Endothelial cell (in vitro differentiated cells): ENCODE results near the gene ZHX3. TPM values are rescaled to one million over a fixed set of nuclear protein-coding genes. Genes with fewer than 3 reads are reported as not detected.
A peak's percentile ranks its signal among the peaks of the same experiment; 100 is the strongest.
"Not testable (repeated sequence)": the region's sequence is repeated elsewhere in the genome, so short reads cannot be mapped to it uniquely, and the experiment has no call there.

Experiments used
- DNase-seq: peaks from one replicate; pipeline ENCODE4 v3.0.0; 2021; ENCODE audit warnings: low spot score
- H3K27ac Mint-ChIP-seq: one replicate; pipeline ENCODE4 v1.8.0; 2021; ENCODE audit warnings: mixed read lengths, inconsistent platforms; ENCODE audit not compliant: unreplicated experiment
- H3K27me3 Mint-ChIP-seq: one replicate; pipeline ENCODE4 v1.8.0; 2021; ENCODE audit warnings: mild to moderate bottlenecking, moderate library complexity, mixed read lengths, inconsistent platforms; ENCODE audit not compliant: unreplicated experiment
- H3K36me3 Mint-ChIP-seq: one replicate; pipeline ENCODE4 v1.8.0; 2021; ENCODE audit warnings: mild to moderate bottlenecking, low read depth, mixed read lengths, inconsistent platforms; ENCODE audit not compliant: unreplicated experiment
- H3K4me1 Mint-ChIP-seq: one replicate; pipeline ENCODE4 v1.8.0; 2021; ENCODE audit warnings: mild to moderate bottlenecking, mixed read lengths, inconsistent platforms; ENCODE audit not compliant: unreplicated experiment
- H3K4me3 Mint-ChIP-seq: one replicate; pipeline ENCODE4 v1.8.0; 2021; ENCODE audit warnings: mild to moderate bottlenecking, mixed read lengths, inconsistent platforms; ENCODE audit not compliant: unreplicated experiment
- H3K9me3 Mint-ChIP-seq: one replicate; pipeline ENCODE4 v1.8.0; 2021; ENCODE audit warnings: mixed read lengths, inconsistent platforms; ENCODE audit not compliant: unreplicated experiment
- CTCF ChIP-seq: fragments of 200-600 bp; sonication (generic); IDR thresholded peaks from one replicate; pipeline ENCODE4 v1.5.0; 2021; ENCODE audit warnings: antibody characterized with exemption; ENCODE audit not compliant: unreplicated experiment
- microRNA-seq: library from miRNA; unstranded; fragments of <30 nt; microRNA quantifications from one replicate; pipeline ENCODE4, GENCODE V29; 2020; ENCODE audit not compliant: unreplicated experiment
- total RNA-seq: library from RNA; stranded (reverse); fragmentation: NEBNext Ultra II Directional; extraction: Animal tissue kit (Norgen Biotek cat#: 25700); gene quantifications from one replicate; pipeline ENCODE4 v1.2.1, GENCODE V29; 2021; ENCODE audit not compliant: unreplicated experiment

Gene ZHX3
- total RNA-seq, 1 donor from 2014 or later: 20.9 TPM

- H3K36me3 Mint-ChIP-seq: peaks cover 22% of the 10 kb centered on the region
- peaks cover 13% of the 10 kb centered on the region for H3K27me3 Mint-ChIP-seq
- H3K4me3 Mint-ChIP-seq: no peak overlapping the region
- TF ChIP-seq CTCF: no peak
- DNase-seq: no peak
- H3K4me1 Mint-ChIP-seq: peaks cover 15% of the 10 kb centered on the region
- H3K9me3 Mint-ChIP-seq: no peaks in the 10 kb centered on the region
- peak overlapping the region; percentile 24 for H3K27ac Mint-ChIP-seq
Observed at GRCh38 chr20:41133709-41134361, 183.7 kb downstream of the ZHX3 start.

- peaks cover 10% of the 10 kb centered on the region for H3K4me1 Mint-ChIP-seq
- H3K27ac Mint-ChIP-seq, H3K4me3 Mint-ChIP-seq, H3K9me3 Mint-ChIP-seq, H3K27me3 Mint-ChIP-seq, DNase-seq: not testable (repeated sequence)
- H3K36me3 Mint-ChIP-seq: peaks cover 19% of the 10 kb centered on the region
Observed at GRCh38 chr20:41132388-41132775, 185.1 kb downstream of the ZHX3 start.

GRCh38 chr20:41131594-41132387 lies 185.7 kb downstream of the ZHX3 start:
- no peak for TF ChIP-seq CTCF
- H3K27me3 Mint-ChIP-seq: peaks cover 8% of the 10 kb centered on the region
- no peak for DNase-seq
- H3K4me3 Mint-ChIP-seq: no peak overlapping the region
- H3K4me1 Mint-ChIP-seq: peaks cover 10% of the 10 kb centered on the region
- no peak overlapping the region for H3K27ac Mint-ChIP-seq
- no peaks in the 10 kb centered on the region for H3K9me3 Mint-ChIP-seq
- H3K36me3 Mint-ChIP-seq: peaks cover 22% of the 10 kb centered on the region

Small RNAs within 50 kb of the gene (microRNA-seq; reads per million reads assigned to microRNA genes)
- gene MIR6871: 5.1 reads per million, percentile 49 among the genes with 10 or more reads in this experiment

Other genes starting within 250 kb of the ZHX3 start
- gene PLCG1, start 180.2 kb downstream of the ZHX3 start, total RNA-seq: 456 TPM
- gene LPIN3, start 23.1 kb upstream of the ZHX3 start, total RNA-seq: 20.1 TPM
- 0.28 TPM for gene EMILIN3, start 49.1 kb upstream of the ZHX3 start, total RNA-seq